GM18502 (cell line): ENCODE data around the gene LRRC14B.
"Not testable (repeated sequence)": the region's sequence is repeated elsewhere in the genome, so short reads cannot be mapped to it uniquely, and the experiment has no call there.

Source experiments
- ATAC-seq: cut with Tn5 transposase; IDR thresholded peaks from one replicate; pipeline ENCODE4 v1.9.1; 2021; ENCODE audit warnings: mild to moderate bottlenecking; ENCODE audit not compliant: unreplicated experiment, poor library complexity

Gene LRRC14B

DNA sequence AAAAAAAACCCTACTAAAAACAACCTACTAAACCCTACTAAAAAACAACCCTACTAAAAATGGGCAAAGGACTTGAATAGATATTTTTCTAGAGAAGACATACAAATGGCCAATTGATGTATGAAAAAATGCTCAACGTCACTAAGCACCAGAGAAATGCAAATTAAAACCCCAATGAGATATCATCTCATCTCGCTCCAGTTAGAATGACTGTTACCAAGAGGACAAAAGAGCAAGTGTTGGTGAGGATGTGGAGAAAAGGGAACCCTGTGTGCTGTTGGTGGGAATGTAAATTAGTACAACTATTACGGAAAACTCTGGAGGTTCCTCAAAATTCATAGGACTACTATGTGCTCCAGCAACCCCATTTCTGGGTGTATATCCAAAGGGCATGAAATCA, 37.6 kb downstream of the LRRC14B start:
- no peak for ATAC-seq

DNA sequence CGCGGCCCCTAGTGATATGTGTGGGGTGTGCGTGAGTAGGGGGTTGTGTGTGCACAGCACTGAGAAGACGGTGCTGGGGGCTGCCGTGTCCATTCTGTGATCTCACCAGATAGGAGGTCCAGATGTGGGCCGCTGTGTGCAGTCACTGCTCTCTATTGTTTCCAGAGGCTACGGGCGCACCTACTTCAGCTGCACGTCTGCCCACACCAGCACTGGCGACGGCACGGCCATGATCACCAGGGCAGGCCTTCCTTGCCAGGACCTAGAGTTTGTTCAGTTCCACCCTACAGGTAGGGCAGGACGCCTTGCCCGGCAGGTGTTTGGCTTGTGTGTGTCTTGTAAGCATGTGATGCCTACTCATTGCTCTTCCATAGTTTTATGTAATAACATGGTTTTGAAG, 39.4 kb downstream of the LRRC14B start:
- ATAC-seq, result no peak

DNA sequence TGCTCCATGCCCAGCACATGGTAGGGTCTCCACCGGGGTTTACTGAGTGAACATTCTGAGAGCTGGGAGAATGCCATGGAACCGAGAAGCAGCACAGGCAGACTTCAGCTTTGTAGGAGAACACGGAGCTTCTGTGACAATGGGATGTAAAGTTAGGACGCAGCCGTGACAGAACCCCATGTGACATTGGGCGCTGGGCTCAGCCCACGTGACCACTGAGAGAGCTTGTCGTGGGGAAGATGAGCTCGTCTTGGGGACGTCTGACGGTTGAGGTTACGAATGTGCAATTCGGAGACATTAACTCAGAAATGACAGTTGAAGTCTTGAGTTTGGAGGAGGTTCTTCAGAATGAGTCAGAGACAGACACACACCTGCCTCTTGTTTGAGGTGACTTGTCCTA, 40.4 kb downstream of the LRRC14B start:
- no peak for ATAC-seq

DNA sequence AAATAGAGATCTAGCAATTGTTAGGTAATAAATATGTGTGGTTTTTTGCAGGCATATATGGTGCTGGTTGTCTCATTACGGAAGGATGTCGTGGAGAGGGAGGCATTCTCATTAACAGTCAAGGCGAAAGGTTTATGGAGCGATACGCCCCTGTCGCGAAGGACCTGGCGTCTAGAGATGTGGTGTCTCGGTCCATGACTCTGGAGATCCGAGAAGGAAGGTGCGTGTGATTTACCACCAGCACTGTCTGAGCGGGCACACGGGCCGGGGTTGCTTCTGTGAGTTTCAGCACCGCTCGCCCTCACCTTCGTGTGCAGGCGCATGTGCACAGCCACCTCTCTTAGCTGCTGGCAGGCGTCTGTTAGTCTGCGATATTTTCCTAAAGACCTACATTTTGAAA, 42.1 kb downstream of the LRRC14B start:
- ATAC-seq, result not testable (repeated sequence)

GRCh38 chr5:234450-234849, 43.2 kb downstream of the LRRC14B start:
- no peak for ATAC-seq

DNA sequence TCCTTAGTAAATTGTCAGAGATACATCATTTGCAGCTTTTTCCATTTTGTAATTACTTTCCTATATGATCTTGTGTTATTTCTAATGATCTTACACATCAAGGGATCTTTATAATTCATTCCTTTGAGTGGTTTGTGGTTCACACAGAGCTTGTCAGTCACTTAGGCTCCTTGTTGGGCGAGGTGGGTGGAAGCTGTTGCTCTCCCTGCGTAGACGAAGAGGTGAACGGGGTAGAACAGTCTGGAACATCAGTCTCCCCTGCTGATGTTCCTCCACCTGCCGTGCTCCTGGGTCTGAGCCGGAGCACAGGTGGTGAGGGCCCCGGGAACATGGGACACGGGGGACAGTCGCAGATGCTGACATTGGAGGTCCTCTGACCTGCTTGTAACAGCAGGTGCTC, 44.2 kb downstream of the LRRC14B start:
- ATAC-seq, result not testable (repeated sequence)

DNA sequence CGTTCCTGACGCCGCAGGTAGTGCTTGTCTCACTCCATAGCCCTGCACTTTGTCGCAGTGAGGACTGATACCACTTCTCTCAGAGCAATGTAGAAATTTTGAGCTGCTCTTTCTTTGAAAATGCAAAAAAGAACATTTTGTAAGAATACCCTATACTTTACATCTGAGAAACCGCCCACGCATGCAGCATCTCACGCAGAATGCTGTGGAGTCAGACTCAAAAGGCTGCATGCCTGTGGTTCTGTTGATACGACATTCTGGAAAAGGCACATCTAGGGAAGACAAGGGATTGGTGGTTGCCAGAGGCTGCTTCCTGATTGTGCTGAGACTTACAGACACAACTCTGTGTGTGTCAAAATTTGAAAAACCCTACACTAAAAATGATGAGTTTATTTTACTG, 46.6 kb downstream of the LRRC14B start:
- not testable (repeated sequence) for ATAC-seq

DNA sequence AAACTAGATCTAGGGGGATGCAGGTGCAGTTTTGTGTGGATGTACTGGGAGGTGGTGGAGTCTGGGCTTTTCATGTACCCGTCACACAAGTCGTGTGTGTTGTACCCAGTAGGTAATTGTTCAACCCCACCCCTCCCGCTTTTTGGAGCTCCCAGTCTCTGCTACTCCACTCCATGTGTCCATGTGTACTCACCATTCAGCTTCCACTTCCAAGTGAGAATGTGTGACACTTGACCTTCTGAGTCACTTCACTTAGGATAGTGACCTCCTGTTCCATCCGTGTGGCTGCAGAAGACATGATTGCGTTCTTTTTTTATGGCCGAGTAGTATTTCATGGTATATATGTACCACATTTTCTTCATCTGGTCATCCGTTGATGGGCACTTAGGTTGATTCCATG, 49.3 kb downstream of the LRRC14B start:
- ATAC-seq, result not testable (repeated sequence)

- ATAC-seq, result not testable (repeated sequence)
These were observed 49.9 kb downstream of the LRRC14B start for GRCh38 chr5:241045-241669.

DNA sequence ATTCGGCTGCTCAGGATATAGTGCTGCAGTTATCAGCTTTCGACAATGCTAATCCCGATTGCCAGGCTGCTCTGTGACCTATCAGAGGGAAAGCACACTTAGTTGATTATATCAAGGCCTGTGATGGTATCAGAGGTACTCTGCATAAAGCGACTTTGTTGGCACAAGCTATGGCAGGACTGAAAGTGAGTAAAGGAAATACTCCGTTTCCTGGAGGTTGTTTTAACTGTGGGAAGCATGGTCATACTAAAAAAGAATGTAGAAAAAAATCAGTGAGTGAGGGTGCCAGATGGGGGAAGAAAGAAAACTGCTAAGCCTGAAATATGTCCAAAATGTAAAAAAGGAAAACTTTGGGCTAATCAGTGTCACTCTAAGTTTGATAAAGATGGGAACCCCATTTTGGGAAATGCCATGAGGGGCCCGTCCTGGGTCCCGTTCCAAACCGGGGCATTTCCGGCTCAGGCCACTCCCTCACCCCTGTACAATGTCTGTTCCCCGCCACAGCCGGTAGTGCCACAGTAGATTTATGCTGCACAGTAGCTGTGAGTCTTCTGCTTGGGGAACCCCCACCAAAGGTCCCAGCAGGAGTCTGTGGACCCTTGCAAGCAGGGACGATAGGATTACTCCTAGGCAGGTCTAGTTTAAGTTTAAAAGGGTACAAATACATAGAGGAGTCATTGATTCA, 52.5 kb downstream of the LRRC14B start:
- ATAC-seq, result not testable (repeated sequence)

GRCh38 chr5:245717-246116, 54.4 kb downstream of the LRRC14B start:
- not testable (repeated sequence) for ATAC-seq
